RWPE2 (cell line): ENCODE results near the gene ATAD3B.
"Not testable (repeated sequence)": the region's sequence is repeated elsewhere in the genome, so short reads cannot be mapped to it uniquely, and the experiment has no call there.

Source experiments
- ATAC-seq: fragments of 200-7000 bp; cut with Tn5 transposase; 3 replicates; pipeline ENCODE4 v1.9.1; 2021; ENCODE audit warnings: low read depth
- DNase-seq: peaks from one replicate; pipeline ENCODE4 v3.0.0-alpha.2; 2020; ENCODE audit warnings: low spot score
- H3K27ac ChIP-seq: fragments of 450-650 bp; 2 replicates; pipeline ENCODE4 v1.5.1; 2017; ENCODE audit warnings: mild to moderate bottlenecking; ENCODE audit not compliant: poor library complexity, severe bottlenecking
- H3K27me3 ChIP-seq: fragments of 250-450 bp; sonication (Bioruptor Pico); 2 replicates; pipeline ENCODE4 v1.5.1; 2021; ENCODE audit warnings: mild to moderate bottlenecking, moderate library complexity; ENCODE audit not compliant: insufficient read depth, poor library complexity, severe bottlenecking
- H3K36me3 ChIP-seq: fragments of 250-450 bp; sonication (Bioruptor Pico); 2 replicates; pipeline ENCODE4 v1.5.1; 2020; ENCODE audit warnings: low read depth, mild to moderate bottlenecking, moderate library complexity
- H3K4me1 ChIP-seq: fragments of 250-450 bp; sonication (Bioruptor Pico); 2 replicates; pipeline ENCODE4 v1.5.1; 2021; ENCODE audit warnings: mild to moderate bottlenecking, moderate library complexity; ENCODE audit not compliant: insufficient read depth, poor library complexity, severe bottlenecking
- H3K4me3 ChIP-seq: fragments of 250-450 bp; sonication (Bioruptor Pico); 2 replicates; pipeline ENCODE4 v1.5.1; 2021; ENCODE audit warnings: mild to moderate bottlenecking, moderate library complexity; ENCODE audit not compliant: severe bottlenecking
- H3K9me3 ChIP-seq: fragments of 250-450 bp; sonication (Bioruptor Pico); 2 replicates; pipeline ENCODE4 v1.5.1; 2021; ENCODE audit warnings: mild to moderate bottlenecking, moderate library complexity; ENCODE audit not compliant: severe bottlenecking
- CTCF ChIP-seq: fragments of 450-650 bp; IDR thresholded peaks from one replicate; pipeline ENCODE4 v1.5.1; 2017; ENCODE audit warnings: mild to moderate bottlenecking, moderate library complexity; ENCODE audit not compliant: poor library complexity, severe bottlenecking

Gene ATAD3B

GRCh38 chr1:1528301-1529267 is 57.0 kb downstream of the ATAD3B start:
- Histone ChIP-seq H3K4me3 (no peak overlapping the region), H3K4me1 (no peaks in the 10 kb centered on the region), H3K36me3 (peaks cover 45% of the 10 kb centered on the region), H3K9me3 (peaks cover 9% of the 10 kb centered on the region), H3K27ac (no peak overlapping the region), H3K27me3 (no peaks in the 10 kb centered on the region)
- ATAC-seq (no peak), DNase-seq (no peak)
- no peak for TF ChIP-seq CTCF

DNA sequence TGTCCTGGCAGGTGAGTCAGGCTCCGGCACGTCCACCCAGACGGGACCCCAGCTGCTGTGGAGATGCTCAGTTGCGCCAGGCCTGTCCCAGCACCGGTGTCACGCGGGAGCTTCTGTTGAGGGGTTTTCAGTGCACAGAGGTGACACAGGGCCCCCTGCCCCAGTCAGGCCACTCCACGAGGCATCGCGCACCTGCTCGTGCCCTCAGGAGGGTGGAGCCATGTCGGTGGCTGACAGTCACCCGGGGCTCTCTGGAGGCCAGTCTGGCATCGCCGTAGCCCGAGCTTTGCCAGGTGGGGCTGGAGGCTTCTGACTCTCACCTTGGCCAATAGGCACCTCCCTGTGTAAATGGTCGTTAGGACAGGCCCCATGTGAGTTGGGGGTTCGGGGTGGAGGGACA is 57.8 kb downstream of the ATAD3B start:
- ATAC-seq (no peak), DNase-seq (no peak)
- Histone ChIP-seq H3K9me3 (peaks cover 9% of the 10 kb centered on the region), H3K36me3 (peaks cover 45% of the 10 kb centered on the region), H3K4me3 (no peak overlapping the region), H3K27me3 (no peaks in the 10 kb centered on the region), H3K4me1 (no peaks in the 10 kb centered on the region), H3K27ac (no peak overlapping the region)
- TF ChIP-seq CTCF: no peak

- peaks cover 42% of the 10 kb centered on the region for H3K36me3 ChIP-seq
- no peak for TF ChIP-seq CTCF
- H3K27ac ChIP-seq: no peak overlapping the region
- DNase-seq: no peak
- H3K27me3 ChIP-seq: no peaks in the 10 kb centered on the region
- H3K9me3 ChIP-seq: peaks cover 9% of the 10 kb centered on the region
- no peak overlapping the region for H3K4me3 ChIP-seq
- ATAC-seq: no peak
- H3K4me1 ChIP-seq: no peaks in the 10 kb centered on the region
These were observed 58.4 kb downstream of the ATAD3B start for GRCh38 chr1:1529936-1530335.

GRCh38 chr1:1531947-1532346 is 60.4 kb downstream of the ATAD3B start:
- no peak for TF ChIP-seq CTCF
- Histone ChIP-seq H3K27ac (no peak overlapping the region), H3K4me1 (no peaks in the 10 kb centered on the region), H3K27me3 (no peaks in the 10 kb centered on the region), H3K36me3 (peaks cover 37% of the 10 kb centered on the region), H3K9me3 (peaks cover 9% of the 10 kb centered on the region), H3K4me3 (no peak overlapping the region)
- ATAC-seq: no peak
- no peak for DNase-seq

DNA sequence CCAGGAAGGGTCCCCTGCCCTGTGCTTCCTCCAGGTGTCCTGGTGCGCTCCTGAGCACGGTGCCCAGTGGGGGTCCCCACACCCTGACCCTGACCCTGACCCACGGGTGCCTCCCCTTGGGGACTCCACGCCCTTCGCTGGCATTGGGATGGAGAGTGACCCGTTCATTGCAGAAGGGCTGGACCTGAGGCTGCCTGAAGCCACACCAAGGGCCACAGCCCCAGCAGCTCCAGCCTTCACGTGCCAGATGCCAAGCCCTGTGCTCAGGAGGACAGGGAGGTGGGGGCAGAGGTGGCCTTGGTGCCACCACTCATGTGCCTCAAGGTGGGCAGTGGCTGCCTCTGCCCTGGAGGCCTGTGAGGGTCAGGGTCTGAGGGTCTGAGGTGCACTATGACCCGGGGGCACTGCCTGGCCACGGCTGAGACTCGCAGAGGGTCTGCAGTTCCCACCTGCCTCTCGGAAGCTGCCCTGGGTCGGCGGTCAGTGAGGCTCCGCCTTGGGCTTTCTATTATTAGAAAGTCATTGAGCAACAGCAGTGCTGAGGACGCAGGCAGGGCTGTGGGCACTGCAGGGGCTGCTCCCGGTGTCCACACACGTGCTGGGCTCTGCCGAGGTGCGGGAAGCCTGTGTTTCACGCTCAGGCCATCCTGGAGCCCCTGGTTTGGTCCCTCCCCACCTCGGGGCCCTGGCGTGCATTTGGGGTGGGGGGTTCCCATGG is 61.8 kb downstream of the ATAD3B start:
- not testable (repeated sequence) for ATAC-seq, H3K27me3 ChIP-seq, H3K4me1 ChIP-seq, DNase-seq, H3K27ac ChIP-seq, H3K4me3 ChIP-seq, H3K9me3 ChIP-seq
- peaks cover 32% of the 10 kb centered on the region for H3K36me3 ChIP-seq

- not testable (repeated sequence) for H3K4me1 ChIP-seq, H3K27ac ChIP-seq, H3K9me3 ChIP-seq, DNase-seq, H3K27me3 ChIP-seq, H3K4me3 ChIP-seq, ATAC-seq
- peaks cover 29% of the 10 kb centered on the region for H3K36me3 ChIP-seq
These were observed 62.3 kb downstream of the ATAD3B start for GRCh38 chr1:1533894-1534291.
